HG03354 (cell line): ENCODE data around the gene PTBP1.
"Not testable (repeated sequence)": the region's sequence is repeated elsewhere in the genome, so short reads cannot be mapped to it uniquely, and the experiment has no call there.

Experiments used
- ATAC-seq: cut with Tn5 transposase; IDR thresholded peaks from one replicate; pipeline ENCODE4 v1.9.1; 2021; ENCODE audit warnings: mild to moderate bottlenecking; ENCODE audit not compliant: unreplicated experiment, poor library complexity, severe bottlenecking

PTBP1 gene

DNA sequence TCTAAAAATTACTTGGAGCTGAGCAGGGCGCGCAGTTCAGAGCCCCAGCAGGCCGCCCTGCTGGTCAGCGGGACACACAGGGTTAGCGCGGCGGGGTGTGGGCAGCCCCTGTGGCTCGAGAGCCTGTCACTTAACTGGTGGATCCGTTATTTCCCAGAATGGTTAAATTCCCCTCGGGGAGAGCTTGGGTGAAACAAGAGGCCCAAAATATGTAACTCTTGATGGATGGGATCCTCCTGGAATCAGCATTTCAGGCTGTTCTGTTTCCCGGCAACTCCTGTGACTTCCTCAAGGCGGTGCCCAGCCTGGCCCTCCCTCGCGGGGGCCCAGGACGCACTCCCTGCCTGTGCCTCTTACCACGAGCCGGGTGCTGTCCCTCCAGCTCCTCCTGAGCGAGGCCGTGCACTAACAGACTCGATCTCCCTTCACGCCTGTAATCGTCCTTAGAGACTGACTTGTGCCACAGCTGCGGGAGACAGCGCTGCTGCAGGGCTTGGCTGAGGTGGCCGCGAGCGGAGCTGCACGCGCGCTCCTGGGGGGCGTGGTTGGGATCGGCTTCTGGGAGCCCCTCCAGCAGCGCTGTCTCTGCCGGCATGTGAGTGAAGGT, 9.7 kb downstream of the PTBP1 start:
- ATAC-seq: no peak

DNA sequence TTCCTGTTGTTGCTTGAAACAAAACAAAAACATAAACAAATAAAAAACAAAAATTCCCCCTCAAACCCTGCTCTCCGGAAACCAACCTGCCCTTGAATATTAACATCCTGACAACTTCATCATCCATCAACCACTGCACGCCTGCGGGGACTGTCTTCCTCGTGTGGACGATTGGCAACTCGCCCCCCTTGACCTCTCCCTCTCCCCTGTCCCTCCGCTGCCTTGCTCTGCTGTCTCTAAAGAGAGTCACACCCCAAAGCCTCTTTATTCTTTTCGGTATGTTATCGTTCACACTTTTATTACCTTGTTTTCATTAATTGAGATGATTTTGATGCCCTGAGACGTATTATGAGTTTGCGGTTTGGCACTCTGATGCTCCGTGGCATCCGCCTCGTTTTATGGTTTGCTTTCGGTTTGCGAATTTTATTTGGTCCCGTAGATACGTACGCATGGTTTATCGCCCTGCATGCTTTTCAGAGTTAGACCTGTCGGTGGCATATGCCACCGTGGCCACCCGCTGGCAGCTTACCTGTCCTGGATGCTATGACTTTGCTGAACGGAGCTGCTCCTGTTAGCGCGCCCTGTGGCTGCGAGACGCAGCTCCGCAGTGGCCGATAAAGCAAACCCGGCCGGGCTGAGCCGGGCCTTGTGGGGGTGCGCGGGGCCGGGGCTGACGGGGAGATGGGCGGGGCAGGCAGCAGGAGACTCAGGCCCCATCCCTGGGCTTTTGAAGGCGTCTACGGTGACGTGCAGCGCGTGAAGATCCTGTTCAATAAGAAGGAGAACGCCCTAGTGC, 10.6 kb downstream of the PTBP1 start:
- ATAC-seq: no peak

GRCh38 chr19:808423-808775, 11.1 kb downstream of the PTBP1 start:
- ATAC-seq: no peak

GRCh38 chr19:810077-810855, 13.0 kb downstream of the PTBP1 start:
- ATAC-seq: no peak

- ATAC-seq: no peak
Observed at GRCh38 chr19:810883-811489, 13.7 kb downstream of the PTBP1 start.

DNA sequence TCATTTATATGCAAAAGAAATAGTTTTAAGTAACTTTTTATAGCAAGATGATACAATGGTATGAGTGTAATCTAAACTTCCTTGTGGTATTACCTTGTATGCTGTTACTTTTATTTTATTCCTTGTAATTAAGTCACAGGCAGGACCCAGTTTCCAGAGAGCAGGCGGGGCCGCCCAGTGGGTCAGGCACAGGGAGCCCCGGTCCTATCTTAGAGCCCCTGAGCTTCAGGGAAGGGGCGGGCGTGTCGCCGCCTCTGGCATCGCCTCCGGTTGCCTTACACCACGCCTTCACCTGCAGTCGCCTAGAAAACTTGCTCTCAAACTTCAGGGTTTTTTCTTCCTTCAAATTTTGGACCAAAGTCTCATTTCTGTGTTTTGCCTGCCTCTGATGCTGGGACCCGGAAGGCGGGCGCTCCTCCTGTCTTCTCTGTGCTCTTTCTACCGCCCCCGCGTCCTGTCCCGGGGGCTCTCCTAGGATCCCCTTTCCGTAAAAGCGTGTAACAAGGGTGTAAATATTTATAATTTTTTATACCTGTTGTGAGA, 14.3 kb downstream of the PTBP1 start:
- no peak for ATAC-seq

GRCh38 chr19:812049-812746, 14.9 kb downstream of the PTBP1 start:
- ATAC-seq: no peak

DNA sequence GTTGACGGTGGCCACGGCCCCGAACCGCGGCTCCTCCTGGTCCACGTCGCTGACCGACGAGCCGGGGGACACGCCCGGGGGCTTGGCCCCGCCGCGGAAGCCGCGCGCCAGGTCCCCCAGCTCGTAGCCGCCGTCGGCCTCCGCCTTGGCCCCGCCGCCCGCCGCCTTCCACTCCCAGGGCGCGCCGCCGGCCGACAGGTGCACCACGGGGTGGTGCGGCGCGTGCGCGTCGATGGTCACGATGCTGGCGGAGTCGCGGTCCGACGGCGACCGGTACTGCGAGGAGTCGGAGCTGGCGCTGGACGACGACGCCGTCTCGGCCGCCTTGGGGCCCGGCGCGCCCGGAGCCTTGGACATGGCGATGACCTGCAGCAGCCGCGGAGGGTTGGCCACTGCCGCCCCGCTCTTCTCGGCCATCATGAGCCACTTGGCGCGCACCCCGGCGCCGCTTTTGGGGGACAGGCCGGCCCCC, 15.5 kb downstream of the PTBP1 start:
- no peak for ATAC-seq

DNA sequence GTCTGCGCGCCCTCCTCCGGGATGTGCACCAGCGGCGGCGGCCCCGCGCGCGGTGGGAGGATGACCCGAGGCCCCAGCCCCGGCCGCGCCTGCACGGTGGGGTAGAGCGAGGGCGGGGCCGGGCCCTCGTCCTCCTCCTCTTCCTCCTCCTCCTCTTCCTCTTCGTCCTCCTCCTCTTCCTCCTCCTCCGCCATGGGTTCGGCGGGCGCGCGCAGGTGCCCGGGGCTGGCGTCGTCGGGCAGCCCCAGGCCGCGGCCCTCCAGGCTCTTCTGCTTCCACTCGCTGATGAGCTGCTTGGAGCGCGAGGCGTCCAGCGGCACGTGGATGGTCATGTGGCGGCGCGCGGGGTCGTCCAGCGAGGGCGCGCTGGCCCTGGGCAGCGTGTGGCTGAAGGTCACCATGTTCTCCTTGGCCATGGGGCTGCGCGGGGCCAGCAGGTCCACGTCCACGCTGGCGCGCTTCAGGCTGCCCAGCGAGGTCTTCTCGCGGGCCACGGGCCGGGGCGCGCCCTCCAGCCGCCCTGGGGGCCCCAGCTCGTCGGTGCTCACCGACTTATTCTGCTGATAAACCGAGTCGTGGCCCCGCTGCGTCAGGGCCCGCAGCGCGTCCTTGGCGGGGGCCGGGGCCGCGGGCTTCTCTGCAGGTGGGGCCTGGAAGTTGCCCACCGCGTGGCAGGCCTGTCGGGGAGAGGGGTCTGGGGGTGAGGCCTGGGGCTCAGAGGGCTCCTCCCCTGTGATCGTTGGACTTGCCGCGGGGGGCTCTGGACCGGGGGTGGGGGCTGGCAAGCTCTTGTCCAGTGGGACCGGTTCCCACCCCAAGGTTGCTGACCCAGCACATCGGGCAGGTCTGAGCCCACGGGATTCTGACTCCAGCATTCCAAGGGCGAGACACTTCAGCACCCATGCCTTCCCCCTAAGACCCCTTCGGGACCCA, 16.2 kb downstream of the PTBP1 start:
- ATAC-seq: no peak

DNA sequence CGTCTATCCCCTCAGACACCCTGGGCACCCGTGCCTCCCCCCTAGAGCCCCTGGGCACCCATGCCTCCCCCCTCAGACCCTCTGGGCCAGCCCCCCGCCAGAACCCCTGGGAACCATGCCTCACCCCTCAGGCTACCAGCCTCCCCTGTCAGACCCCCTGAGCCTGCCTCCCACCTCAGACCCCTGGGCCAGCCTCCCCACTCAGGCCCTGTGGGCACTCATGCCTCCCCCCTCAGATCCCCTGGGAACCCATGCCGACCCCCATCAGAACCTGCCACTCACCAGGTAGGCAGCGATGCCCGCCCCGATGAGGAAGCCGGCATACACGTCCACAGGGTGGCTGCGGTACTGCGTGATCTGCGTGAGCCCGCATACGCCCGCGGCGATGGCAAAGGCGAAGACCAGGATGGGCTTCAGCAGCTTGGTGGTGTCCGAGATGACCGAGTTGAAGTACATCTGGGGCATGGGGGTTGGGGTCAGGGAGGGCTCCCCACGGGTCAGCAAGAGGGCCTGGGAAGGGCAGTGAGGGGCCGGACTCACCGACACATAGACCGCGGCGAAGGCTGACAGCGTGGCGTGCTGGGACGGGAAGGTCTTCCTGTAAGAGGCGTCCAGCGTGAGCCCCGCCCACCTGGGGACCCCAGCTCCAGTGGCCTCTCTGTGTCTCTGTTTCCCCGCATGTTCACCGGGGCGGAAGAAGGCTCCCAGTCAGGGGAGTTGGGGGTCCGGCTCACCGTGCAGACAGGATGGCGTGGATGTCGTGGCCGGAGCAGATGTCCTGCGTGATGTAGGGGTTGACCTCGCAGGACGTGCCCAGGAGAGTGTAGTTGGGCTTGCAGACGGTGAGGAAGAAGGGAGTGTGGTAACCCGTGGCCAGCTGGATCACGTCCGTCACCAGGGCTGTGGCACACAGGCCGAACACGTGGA, 17.2 kb downstream of the PTBP1 start:
- ATAC-seq: no peak

GRCh38 chr19:815079-815774, 18.0 kb downstream of the PTBP1 start:
- ATAC-seq: no peak

GRCh38 chr19:815775-816499, 18.7 kb downstream of the PTBP1 start:
- ATAC-seq: no peak

GRCh38 chr19:816500-816857, 19.2 kb downstream of the PTBP1 start:
- no peak for ATAC-seq

DNA sequence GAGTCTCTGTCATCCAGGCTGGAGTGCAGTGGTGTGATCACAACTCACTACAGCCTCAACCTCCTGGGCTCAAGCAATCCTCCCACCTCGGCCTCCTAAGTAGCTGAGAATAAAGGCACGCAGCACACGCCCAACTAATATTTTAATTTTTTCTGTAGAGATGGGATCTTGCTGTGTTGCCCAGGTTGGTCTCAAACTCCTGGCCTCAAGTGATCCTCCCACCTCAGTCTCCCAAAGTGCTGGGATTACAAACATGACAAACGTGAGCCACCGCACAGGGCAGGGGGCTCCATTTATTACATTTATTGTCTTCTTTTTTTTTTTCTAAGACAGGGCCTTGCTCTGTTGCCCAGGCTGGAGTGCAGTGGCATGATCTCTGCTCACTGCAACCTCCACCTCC, 23.0 kb downstream of the PTBP1 start:
- ATAC-seq: not testable (repeated sequence)

DNA sequence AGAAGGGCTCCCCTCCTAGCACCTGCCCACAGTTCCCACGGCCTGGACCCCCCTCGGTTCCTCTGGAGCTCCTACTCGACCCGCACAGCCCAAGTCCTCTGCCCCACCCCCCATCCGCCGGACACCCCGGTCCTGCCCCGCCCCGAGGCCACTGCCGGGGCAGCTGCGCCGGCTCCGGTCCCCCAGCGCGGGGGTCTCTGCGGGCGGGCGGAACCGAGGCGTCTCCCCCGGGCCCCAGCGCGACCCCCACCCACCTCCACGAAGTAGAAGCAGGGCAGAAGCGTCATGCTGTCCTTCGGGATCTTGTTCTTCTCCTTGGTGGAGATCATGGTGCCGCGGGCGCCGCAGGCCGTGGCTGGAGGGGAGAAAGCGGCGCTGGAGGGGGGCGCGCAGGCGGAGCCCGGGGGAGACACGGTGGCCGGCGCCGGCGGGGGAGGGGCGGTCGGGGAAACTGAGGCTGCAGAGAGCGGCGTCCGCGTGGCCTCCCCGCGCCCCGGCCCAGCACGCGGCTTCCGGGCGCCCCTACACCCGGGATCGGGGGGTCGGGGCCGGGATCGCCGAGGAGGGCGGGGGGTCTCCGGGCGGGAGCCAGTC, 24.1 kb downstream of the PTBP1 start:
- ATAC-seq: no peak
